IMR-90 (cell line): ENCODE results near the gene OTOGL.

Source experiments
- CEBPB ChIP-seq: IDR thresholded peaks from 2 replicates; pipeline ENCODE4 v1.6.1; 2012; ENCODE audit warnings: low read depth, low read length, improper control_type of control experiment
- MXI1 ChIP-seq: IDR thresholded peaks from 2 replicates; pipeline ENCODE4 v1.6.1; 2012; ENCODE audit warnings: low read depth, mild to moderate bottlenecking, low read length, moderate library complexity, borderline replicate concordance
- POLR2A ChIP-seq: IDR thresholded peaks from 2 replicates; pipeline ENCODE4 v1.6.1; 2012; ENCODE audit warnings: mild to moderate bottlenecking, low read depth, low read length
- RAD21 ChIP-seq: IDR thresholded peaks from 2 replicates; pipeline ENCODE4 v1.6.1; 2012; ENCODE audit warnings: low read length, improper control_type of control experiment
- RCOR1 ChIP-seq: IDR thresholded peaks from 2 replicates; pipeline ENCODE4 v1.6.1; 2012; ENCODE audit warnings: mild to moderate bottlenecking, low read length, improper control_type of control experiment; ENCODE audit not compliant: insufficient replicate concordance
- RFX5 ChIP-seq: IDR thresholded peaks from 2 replicates; pipeline ENCODE4 v1.8.0; 2012; ENCODE audit warnings: low read depth, mild to moderate bottlenecking, low read length, moderate library complexity
- USF2 ChIP-seq: fragments of 150-350 bp; IDR thresholded peaks from 2 replicates; pipeline ENCODE4 v1.6.1; 2017; ENCODE audit warnings: mild to moderate bottlenecking, antibody characterized with exemption, low read length, low read depth
- TF ChIP-seq, protein P1 (sequence below): conservative IDR thresholded peaks from 2 replicates; pipeline ENCODE4 v1.5.1; 2012; ENCODE audit warnings: mild to moderate bottlenecking, low read depth, low read length, improper control_type of control experiment

- TF ChIP-seq, protein P1, sequence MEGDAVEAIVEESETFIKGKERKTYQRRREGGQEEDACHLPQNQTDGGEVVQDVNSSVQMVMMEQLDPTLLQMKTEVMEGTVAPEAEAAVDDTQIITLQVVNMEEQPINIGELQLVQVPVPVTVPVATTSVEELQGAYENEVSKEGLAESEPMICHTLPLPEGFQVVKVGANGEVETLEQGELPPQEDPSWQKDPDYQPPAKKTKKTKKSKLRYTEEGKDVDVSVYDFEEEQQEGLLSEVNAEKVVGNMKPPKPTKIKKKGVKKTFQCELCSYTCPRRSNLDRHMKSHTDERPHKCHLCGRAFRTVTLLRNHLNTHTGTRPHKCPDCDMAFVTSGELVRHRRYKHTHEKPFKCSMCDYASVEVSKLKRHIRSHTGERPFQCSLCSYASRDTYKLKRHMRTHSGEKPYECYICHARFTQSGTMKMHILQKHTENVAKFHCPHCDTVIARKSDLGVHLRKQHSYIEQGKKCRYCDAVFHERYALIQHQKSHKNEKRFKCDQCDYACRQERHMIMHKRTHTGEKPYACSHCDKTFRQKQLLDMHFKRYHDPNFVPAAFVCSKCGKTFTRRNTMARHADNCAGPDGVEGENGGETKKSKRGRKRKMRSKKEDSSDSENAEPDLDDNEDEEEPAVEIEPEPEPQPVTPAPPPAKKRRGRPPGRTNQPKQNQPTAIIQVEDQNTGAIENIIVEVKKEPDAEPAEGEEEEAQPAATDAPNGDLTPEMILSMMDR = no peak
- TF ChIP-seq RCOR1 (no peak), POLR2A (no peak), MXI1 (no peak), CEBPB (no peak), RAD21 (no peak), USF2 (no peak), RFX5 (no peak)
Measured at GRCh38 chr12:80419644-80420043, 320.3 kb downstream of the OTOGL start.
